Spleen (tissue), 7 donors: ENCODE results near the gene CDC34.

Source experiments
- CTCF ChIP-seq, 11 experiments: fragments of 200-600 bp in 7 of 11; fragments of 450-650 bp in 4 of 11; sonication (generic) in 4 of 11; IDR thresholded peaks in 8 of 11; conservative IDR thresholded peaks in 3 of 11; 1 replicate in 7 of 11; 2 replicates in 4 of 11; pipeline versions ENCODE4 v1.4.0 to v1.8.0; 2016 to 2021; ENCODE audit warnings: antibody characterized with exemption in 11 of 11, inconsistent platforms in 4 of 11, mild to moderate bottlenecking in 1 of 11
- POLR2A ChIP-seq, 3 donors: fragments of 450-650 bp; IDR thresholded peaks; one replicate each; pipeline ENCODE4 v1.5.1; 2017; ENCODE audit warnings: antibody characterized with exemption in 3 of 3, mild to moderate bottlenecking in 1 of 3
- POLR2AphosphoS5 ChIP-seq, 3 donors: sonication (generic); formaldehyde crosslinking; IDR thresholded peaks; one replicate each; pipeline ENCODE4 v1.5.1; 2017; ENCODE audit warnings: antibody characterized with exemption in 3 of 3
- donor health status: DM: no; HTN: no; CAD: no; lungs with moderate emphysema.
- donor health status: DM: no; HTN: no; CAD: no.
- donor health status: DM: no; HTN: no; CAD: no.

GRCh38 chr19:514166-514663 is 17.3 kb upstream of the CDC34 start:
- TF ChIP-seq POLR2A (IDR thresholded peaks at IDR 0.05), result no peak
- TF ChIP-seq CTCF (IDR thresholded peaks at IDR 0.05 in 8 of 11, conservative IDR thresholded peaks at IDR 0.05 in 3 of 11), result no peak
- TF ChIP-seq POLR2AphosphoS5 (IDR thresholded peaks at IDR 0.05), result no peak
